GM21381 (cell line): ENCODE measurements around the gene SDF4.

Source experiments
- ATAC-seq: cut with Tn5 transposase; IDR thresholded peaks from one replicate; pipeline ENCODE4 v1.9.1; 2021; ENCODE audit warnings: mild to moderate bottlenecking, moderate library complexity; ENCODE audit not compliant: unreplicated experiment

SDF4 gene

GRCh38 chr1:1168451-1169411 lies 63.1 kb downstream of the SDF4 start:
- ATAC-seq, result no peak

- no peak for ATAC-seq
Observed at GRCh38 chr1:1167841-1168450, 63.9 kb downstream of the SDF4 start.

- no peak for ATAC-seq
Observed at GRCh38 chr1:1167398-1167821, 64.4 kb downstream of the SDF4 start.
